ENCODE results near the gene IFRD2. TPM values are rescaled to one million over a fixed set of nuclear protein-coding genes. Genes with fewer than 3 reads are reported as not detected.

Gene IFRD2
- total and polyA plus RNA-seq, 2 of the 13 experiments (the other 11 are each of a cell fraction or from before 2014, with no cell fraction given), result 32.8 to 96.1 TPM

- TF ChIP-seq ATF4 (CRISPR knock-in tag; IDR thresholded peaks at IDR 0.05) (no peak), TRIM24 (CRISPR knock-in tag; IDR thresholded peaks at IDR 0.05) (no peak), ZHX1 (CRISPR knock-in tag; IDR thresholded peaks at IDR 0.05; ENCODE audit: low read depth) (peak; percentile 77), DNMT3B (CRISPR knock-in tag; conservative IDR thresholded peaks at IDR 0.05) (no peak), ZBTB40 (IDR thresholded peaks at IDR 0.05) (no peak), ZBTB40 (CRISPR knock-in tag; IDR thresholded peaks at IDR 0.05) (no peak), CBFB (CRISPR knock-in tag; IDR thresholded peaks at IDR 0.05) (no peak), ZFP41 (CRISPR knock-in tag; IDR thresholded peaks at IDR 0.05; ENCODE audit: borderline replicate concordance) (no peak), ZNF83 (CRISPR knock-in tag; IDR thresholded peaks at IDR 0.05; ENCODE audit: borderline replicate concordance) (no peak), ADNP (CRISPR knock-in tag; IDR thresholded peaks at IDR 0.05) (0 out of 2 replicates have a peak, but pooled peaks have one; percentile 6), ZNF740 (CRISPR knock-in tag; IDR thresholded peaks at IDR 0.05) (peak; percentile 97), FLYWCH1 (CRISPR knock-in tag; IDR thresholded peaks at IDR 0.05) (peak; percentile 56; the same call in 1 of the 2 replicates), ZBTB44 (CRISPR knock-in tag; IDR thresholded peaks at IDR 0.05) (no peak), ZNF644 (CRISPR knock-in tag; IDR thresholded peaks at IDR 0.05; ENCODE audit: low read depth) (no peak)
These were observed 29.3 kb upstream of the IFRD2 start (continued) for GRCh38 chr3:50321336-50322114.

Measured in HepG2 (cell line).